Activated T-cell treated with anti-CD3 and anti-CD28 coated beads, Interleukin-2, amount 50 U/mL, for 1 hour (primary cell): ENCODE results near the gene RGS7.

ENCODE experiments used
- DNase-seq: peaks from one replicate; pipeline ENCODE4 v3.0.0-alpha.2; 2020

The RGS7 gene

DNA sequence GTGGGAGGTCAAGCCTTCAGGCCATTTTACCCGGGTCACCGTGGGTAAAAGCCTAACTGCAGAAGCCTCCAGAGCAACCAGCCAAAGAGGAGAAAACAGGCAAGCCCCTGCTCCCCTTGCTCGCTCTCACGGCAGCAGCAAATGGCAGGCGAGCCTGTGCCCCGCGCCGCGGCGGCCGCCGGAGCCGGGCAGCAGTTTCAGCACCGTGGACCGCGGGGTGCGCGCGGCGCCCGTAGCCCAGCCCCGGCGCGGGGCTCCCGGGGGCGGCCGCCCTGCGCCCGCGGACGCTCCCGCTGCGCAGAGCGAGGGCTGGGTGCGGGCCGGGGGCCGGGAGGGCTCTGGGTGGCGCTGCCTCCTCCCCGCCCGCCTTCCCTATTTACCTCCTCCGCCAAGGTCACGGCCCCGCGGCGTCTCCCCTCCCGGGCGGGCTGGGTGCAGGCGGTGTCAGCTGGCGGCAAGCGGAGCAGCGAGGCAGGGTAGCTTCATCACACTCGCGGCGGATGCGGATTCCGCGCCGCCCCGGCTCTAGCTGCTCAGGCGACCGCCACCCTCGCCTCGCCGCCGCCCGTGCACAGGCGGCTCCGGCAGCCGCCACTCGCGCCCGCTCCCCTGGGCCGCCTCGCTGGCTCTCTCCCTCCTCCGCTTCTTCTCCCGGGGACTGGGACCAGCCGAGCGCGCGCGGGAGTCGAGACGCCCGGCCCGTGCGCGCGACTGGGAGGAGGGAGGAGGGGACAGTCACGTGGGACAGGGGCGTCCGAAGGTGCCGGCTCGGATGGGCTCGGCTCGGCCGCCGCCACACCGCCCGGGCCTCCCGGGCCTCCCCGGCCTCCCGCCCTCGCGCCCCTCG, at the start of gene RGS7:
RGS7 (minus strand) TSS at position 687 of the 847 bp plus-strand sequence.
- no peak for DNase-seq

- DNase-seq = no peak
Measured at GRCh38 chr1:241406421-241406820, 49.4 kb upstream of the RGS7 start.

GRCh38 chr1:241401156-241401555, 44.2 kb upstream of the RGS7 start:
- DNase-seq = no peak

GRCh38 chr1:241396747-241397681, 40.0 kb upstream of the RGS7 start:
- DNase-seq = no peak

GRCh38 chr1:241391926-241392710, 35.1 kb upstream of the RGS7 start:
- no peak for DNase-seq

- no peak for DNase-seq
Measured at GRCh38 chr1:241390526-241390925, 33.5 kb upstream of the RGS7 start.

- no peak for DNase-seq
Measured at GRCh38 chr1:241389400-241389799, 32.4 kb upstream of the RGS7 start.

- DNase-seq = no peak
Measured at GRCh38 chr1:241387216-241387615, 30.2 kb upstream of the RGS7 start.

- DNase-seq = no peak
Measured at GRCh38 chr1:241376701-241377100, 19.7 kb upstream of the RGS7 start.

DNA sequence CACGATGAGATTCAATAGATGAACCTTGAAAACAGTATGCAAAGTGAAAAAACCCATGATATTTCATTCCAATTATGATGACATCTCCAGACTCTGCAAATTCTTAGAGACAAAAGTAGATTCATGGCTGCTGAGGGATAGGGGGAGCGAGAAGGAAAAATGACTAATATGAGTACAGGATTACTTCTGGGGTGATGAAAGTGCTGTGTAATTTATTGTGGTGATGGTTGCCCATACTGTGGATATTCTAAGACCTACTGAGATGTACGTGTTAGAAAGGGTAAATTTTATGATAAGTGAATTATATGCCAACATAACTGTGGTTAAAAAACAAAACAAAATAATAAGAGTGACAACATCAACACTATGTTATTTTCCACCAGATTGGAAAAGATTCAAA, 18.9 kb upstream of the RGS7 start:
- no peak for DNase-seq

GRCh38 chr1:241366196-241366595, 9.2 kb upstream of the RGS7 start:
- DNase-seq = no peak

GRCh38 chr1:241362350-241362749, 5.3 kb upstream of the RGS7 start:
- no peak for DNase-seq

- no peak for DNase-seq
Measured at GRCh38 chr1:241357366-241358340, 648 bp upstream of the RGS7 start.

- no peak for DNase-seq
Measured at GRCh38 chr1:241356187-241356518, 852 bp downstream of the RGS7 start.

DNA sequence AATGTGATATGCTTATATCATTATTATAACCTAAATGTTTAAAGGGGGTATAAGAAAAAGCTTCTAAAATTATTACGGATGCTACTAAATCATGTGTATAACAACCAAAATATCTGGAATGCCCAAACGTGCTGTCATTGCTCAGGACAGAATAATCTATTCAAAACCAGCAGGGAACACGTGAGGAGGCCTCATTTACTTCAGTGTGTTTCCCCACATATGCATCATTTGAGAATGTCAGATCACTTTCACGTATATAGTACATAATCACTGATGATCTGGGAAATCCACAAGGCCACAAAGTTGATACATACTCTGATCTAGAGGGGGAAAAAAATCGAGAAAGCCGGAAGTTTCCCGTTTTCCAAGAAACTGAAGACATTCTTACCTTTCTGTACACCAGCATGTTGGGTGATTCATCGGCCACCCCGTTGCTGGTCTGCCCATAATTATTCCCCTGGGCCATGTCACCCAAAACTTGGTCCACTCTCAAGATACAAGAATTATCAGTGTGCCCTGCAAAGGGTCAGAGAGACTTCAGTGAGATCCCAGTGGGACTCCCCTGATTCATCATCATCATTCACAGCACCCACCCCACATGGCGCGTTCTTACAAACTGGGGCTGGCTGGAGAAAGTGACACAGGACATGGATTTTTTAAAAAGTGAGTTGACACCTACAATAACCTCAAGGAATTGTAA, 1.5 kb downstream of the RGS7 start:
- no peak for DNase-seq

DNA sequence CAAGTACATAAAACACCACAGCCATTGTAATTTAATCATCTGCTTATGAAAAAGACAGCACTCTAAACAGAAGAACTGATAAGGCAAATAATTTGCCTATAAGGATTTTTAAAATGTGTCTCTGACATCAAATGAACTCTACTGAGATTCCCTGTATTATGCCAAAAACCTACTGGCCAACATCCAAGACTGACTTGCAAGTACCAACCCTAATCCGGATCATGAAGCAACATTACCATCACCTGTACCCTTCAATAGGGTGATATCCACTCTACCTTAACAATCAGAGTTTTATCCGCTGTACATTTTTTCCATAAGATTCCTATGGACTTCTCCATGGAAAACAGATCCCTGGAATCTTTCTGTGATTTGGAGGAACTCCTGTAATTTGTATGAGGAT, 4.6 kb downstream of the RGS7 start:
- DNase-seq = no peak

GRCh38 chr1:241351841-241352240, 5.2 kb downstream of the RGS7 start:
- DNase-seq = no peak

DNA sequence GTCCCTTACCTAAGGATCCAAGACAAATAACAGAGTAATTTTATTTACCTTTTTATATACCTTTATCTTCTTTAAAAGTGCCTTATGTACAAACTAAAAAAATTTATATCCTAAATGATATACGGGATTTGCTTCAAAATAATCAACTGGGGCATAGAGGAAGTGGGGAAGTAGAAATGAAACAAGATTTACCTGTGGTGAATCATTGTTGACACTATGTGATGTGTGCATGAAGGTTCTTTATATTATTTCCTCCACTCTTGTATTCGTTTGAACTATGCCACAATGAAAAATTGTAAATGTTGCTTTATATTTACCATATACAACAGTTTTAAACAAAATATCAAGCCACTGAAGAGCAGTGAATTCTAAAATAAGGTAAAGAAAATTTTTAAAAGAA, 13.0 kb downstream of the RGS7 start:
- DNase-seq = no peak

DNA sequence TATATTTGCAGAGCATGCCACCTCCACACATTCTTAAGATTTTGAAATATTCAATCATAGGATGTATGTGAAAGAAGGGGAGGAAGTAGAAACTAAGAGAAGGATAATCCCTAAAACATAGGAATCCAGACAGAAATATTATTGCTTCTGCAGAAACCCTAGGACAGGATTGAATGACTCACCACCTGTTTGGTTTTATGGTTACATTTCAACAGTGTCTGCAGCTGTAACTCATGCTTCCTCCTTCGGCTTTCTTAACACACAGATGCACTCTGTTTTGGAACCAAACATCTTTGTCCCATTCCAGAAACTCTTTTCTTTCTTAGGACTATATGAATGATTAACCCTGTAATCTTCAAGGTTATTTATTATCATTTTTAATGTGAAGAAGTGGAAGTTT, 20.7 kb downstream of the RGS7 start:
- DNase-seq = no peak

- no peak for DNase-seq
Measured at GRCh38 chr1:241332987-241333386, 24.0 kb downstream of the RGS7 start.

DNA sequence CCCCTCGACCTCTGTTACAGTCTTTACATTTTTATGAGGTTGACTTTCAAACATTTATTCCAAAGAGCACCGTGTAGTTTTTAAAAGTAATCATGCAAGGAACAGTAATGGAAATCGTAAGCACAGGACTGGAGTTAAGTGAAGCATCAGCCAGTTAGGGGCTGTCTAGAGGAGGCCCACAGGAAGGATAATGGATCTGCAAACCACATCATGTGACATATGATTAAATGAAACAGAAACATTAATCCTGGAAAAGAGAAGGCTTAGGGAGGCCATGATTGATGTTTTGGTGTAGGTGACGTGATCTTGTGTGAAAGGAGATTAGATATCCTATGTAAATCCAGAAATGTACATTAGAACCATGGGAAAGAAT, 25.0 kb downstream of the RGS7 start:
- no peak for DNase-seq
